Fibroblast of the aortic adventitia (primary cell): ENCODE measurements around the gene BICD2. TPM values are rescaled to one million over a fixed set of nuclear protein-coding genes. Genes with fewer than 3 reads are reported as not detected.
"Not testable (repeated sequence)": the region's sequence is repeated elsewhere in the genome, so short reads cannot be mapped to it uniquely, and the experiment has no call there.

Experiments used
- DNase-seq: peaks from one replicate; pipeline ENCODE4 v3.0.0-alpha.2; 2010; ENCODE audit warnings: low read depth
- H3K4me3 ChIP-seq: 2 replicates; pipeline ENCODE4 v1.5.1; 2011; ENCODE audit warnings: low read depth, mild to moderate bottlenecking, control low read depth, low read length, moderate library complexity
- total RNA-seq: library from RNA; depleted of rRNA; stranded (reverse); fragments of >200 nt; gene quantifications from 2 replicates; pipeline ENCODE4 v1.2.3, GENCODE V29; 2012; ENCODE audit warnings: low replicate concordance
- TF ChIP-seq, protein P1 (sequence below): IDR thresholded peaks from 2 replicates; pipeline ENCODE4 v1.5.1; 2011; ENCODE audit warnings: mild to moderate bottlenecking, low read length, control low read depth, inconsistent platforms; ENCODE audit not compliant: insufficient read depth

The BICD2 gene
- total RNA-seq, 1 donor, result 39.7 TPM

GRCh38 chr9:92798358-92798757 lies 33.7 kb upstream of the BICD2 start:
- H3K4me3 ChIP-seq, result no peak overlapping the region
- TF ChIP-seq, protein P1, sequence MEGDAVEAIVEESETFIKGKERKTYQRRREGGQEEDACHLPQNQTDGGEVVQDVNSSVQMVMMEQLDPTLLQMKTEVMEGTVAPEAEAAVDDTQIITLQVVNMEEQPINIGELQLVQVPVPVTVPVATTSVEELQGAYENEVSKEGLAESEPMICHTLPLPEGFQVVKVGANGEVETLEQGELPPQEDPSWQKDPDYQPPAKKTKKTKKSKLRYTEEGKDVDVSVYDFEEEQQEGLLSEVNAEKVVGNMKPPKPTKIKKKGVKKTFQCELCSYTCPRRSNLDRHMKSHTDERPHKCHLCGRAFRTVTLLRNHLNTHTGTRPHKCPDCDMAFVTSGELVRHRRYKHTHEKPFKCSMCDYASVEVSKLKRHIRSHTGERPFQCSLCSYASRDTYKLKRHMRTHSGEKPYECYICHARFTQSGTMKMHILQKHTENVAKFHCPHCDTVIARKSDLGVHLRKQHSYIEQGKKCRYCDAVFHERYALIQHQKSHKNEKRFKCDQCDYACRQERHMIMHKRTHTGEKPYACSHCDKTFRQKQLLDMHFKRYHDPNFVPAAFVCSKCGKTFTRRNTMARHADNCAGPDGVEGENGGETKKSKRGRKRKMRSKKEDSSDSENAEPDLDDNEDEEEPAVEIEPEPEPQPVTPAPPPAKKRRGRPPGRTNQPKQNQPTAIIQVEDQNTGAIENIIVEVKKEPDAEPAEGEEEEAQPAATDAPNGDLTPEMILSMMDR, result no peak
- no peak for DNase-seq

GRCh38 chr9:92796337-92796804 lies 31.7 kb upstream of the BICD2 start:
- not testable (repeated sequence) for H3K4me3 ChIP-seq, DNase-seq

- no peak overlapping the region for H3K4me3 ChIP-seq
- TF ChIP-seq, protein P1, result no peak
- DNase-seq, result no peak
These were observed 31.1 kb upstream of the BICD2 start for GRCh38 chr9:92795598-92796336.

DNA sequence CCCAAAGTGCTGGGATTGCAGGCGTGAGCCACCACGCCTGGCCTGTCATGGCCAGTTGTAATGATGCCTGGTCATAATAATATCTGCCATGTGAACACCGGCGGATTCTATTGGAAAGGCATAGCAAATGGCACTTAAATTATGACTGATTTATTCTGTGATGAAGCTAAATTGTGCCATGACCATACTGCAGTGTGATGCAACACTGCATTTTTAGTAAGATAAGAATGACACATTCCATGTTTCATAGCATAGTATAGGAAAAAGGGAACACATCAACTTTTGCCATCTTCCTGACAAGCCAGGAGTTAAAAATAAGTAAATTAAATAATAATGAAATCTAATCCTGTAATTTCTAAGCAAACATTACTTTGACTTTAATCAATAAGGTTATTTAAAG lies 30.4 kb upstream of the BICD2 start:
- H3K4me3 ChIP-seq, result no peak overlapping the region
- DNase-seq, result no peak
- TF ChIP-seq, protein P1, result no peak

- no peak overlapping the region for H3K4me3 ChIP-seq
- TF ChIP-seq, protein P1, result no peak
- no peak for DNase-seq
These were observed 29.8 kb upstream of the BICD2 start for GRCh38 chr9:92794426-92794825.

DNA sequence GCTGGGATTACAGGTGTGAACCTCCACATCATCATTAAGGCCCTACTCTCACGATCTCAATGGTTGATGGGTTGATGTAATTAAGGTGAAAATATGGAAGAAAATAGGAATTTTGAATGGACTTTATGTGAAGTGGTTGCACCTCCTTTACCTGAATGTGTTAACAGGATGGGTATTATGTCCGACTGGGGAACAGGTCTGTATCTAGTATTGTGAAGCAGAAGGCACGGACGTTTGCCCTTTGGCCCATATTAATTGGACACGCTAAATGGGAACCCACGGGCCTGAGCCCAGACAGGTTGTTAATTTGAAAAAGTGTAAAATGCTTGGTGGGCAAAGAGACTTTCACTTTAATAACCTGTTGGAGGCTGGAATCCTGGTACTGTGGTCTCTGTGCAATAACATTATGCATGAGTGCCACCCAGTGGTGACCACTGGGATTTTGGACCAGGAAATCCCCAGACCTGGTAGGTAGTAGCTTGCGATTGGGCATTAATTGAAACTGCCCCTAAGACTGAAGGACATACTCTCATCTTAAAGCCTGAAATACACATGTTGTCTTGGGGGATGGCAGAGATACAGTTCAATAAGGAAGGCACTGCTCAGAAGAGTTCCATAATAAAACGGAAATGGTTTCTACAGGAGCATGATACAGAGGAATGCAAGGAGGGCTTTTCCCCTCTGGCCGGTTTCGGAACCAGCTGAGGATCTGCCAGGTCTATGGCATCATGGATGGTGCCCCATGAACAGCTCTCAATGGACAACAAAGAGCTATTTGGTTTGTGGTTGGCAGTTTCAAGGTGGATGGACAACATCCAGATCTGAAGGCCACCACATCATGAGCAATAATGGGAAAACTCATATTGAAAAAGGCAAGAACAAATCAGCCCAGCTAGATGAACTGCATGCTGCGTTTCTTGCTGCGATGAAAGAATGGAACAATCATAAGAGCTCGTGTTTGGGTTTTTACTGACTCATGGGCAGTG lies 26.2 kb upstream of the BICD2 start:
- TF ChIP-seq, protein P1, result peak; percentile 79
- peak; percentile 86 for DNase-seq
- H3K4me3 ChIP-seq, result no peak overlapping the region

- TF ChIP-seq, protein P1, result no peak
- DNase-seq, result no peak
- no peak overlapping the region for H3K4me3 ChIP-seq
These were observed 21.7 kb upstream of the BICD2 start for GRCh38 chr9:92786298-92786697.
